G401.6 (cell line): ENCODE measurements around the gene SPATA19.

Source experiments
- FAIRE-seq: peaks from 2 replicates; lab custom pipeline; 2012; peaks lifted over from hg19 to GRCh38; lab: Jason Lieb, UNC

SPATA19 gene

GRCh38 chr11:133835593-133836548 lies 9.4 kb downstream of the SPATA19 start:
- no peak for FAIRE-seq

GRCh38 chr11:133834682-133835592 lies 10.4 kb downstream of the SPATA19 start:
- FAIRE-seq = peak; percentile 76

- no peak for FAIRE-seq
Observed at GRCh38 chr11:133833898-133834681, 11.2 kb downstream of the SPATA19 start.

GRCh38 chr11:133832991-133833897 lies 12.1 kb downstream of the SPATA19 start:
- FAIRE-seq = no peak

- FAIRE-seq = no peak
Observed at GRCh38 chr11:133832096-133832990, 13.0 kb downstream of the SPATA19 start.

GRCh38 chr11:133830931-133831907 lies 14.1 kb downstream of the SPATA19 start:
- FAIRE-seq = no peak

- no peak for FAIRE-seq
Observed at GRCh38 chr11:133829566-133829965, 15.7 kb downstream of the SPATA19 start.

GRCh38 chr11:133828871-133829270 lies 16.4 kb downstream of the SPATA19 start:
- no peak for FAIRE-seq

GRCh38 chr11:133827556-133827955 lies 17.8 kb downstream of the SPATA19 start:
- no peak for FAIRE-seq

GRCh38 chr11:133826866-133827265 lies 18.4 kb downstream of the SPATA19 start:
- no peak for FAIRE-seq

- FAIRE-seq = no peak
Observed at GRCh38 chr11:133825666-133826065, 19.6 kb downstream of the SPATA19 start.

GRCh38 chr11:133825156-133825555 lies 20.2 kb downstream of the SPATA19 start:
- FAIRE-seq = no peak

GRCh38 chr11:133824593-133824992 lies 20.7 kb downstream of the SPATA19 start:
- FAIRE-seq = no peak

GRCh38 chr11:133823614-133824013 lies 21.7 kb downstream of the SPATA19 start:
- FAIRE-seq = no peak

GRCh38 chr11:133823211-133823610 lies 22.1 kb downstream of the SPATA19 start:
- no peak for FAIRE-seq

- no peak for FAIRE-seq
Observed at GRCh38 chr11:133821776-133822175, 23.5 kb downstream of the SPATA19 start.

- no peak for FAIRE-seq
Observed at GRCh38 chr11:133819746-133820315, 25.5 kb downstream of the SPATA19 start.

GRCh38 chr11:133819114-133819513 lies 26.2 kb downstream of the SPATA19 start:
- no peak for FAIRE-seq
